Activated gamma-delta T cell (primary cell): Measurements from ENCODE around the gene COL6A3.

Experiments used
- DNase-seq: peaks from one replicate; lab custom pipeline; 2025; lab: John Stamatoyannopoulos, UW

Gene COL6A3

GRCh38 chr2:237296756-237297155, 117.2 kb downstream of the COL6A3 start:
- no peak for DNase-seq

- DNase-seq: no peak
Observed at GRCh38 chr2:237295889-237296480, 118.0 kb downstream of the COL6A3 start.

GRCh38 chr2:237294460-237294859, 119.5 kb downstream of the COL6A3 start:
- DNase-seq: no peak

GRCh38 chr2:237293978-237294377, 120.0 kb downstream of the COL6A3 start:
- no peak for DNase-seq

- DNase-seq: no peak
Observed at GRCh38 chr2:237291138-237291792, 122.7 kb downstream of the COL6A3 start.

DNA sequence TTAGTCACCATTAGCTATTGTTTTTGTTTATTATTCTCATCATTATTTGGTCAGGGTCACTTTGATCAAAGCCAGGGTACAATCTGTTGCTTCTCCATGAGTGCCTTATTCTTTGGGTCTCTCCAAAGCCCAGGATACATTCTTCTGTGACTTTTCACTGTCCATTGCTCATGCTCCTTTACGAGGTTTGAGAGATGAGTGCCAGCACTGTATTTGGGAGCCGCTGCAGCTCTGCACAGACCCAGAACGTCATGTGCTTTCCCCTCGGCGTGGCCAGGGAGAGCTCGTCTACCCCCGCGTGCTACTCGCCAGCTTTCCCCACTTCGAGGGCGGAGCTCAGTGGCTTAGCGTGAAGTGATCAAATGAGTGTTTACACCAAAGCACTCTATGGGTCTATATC, 123.7 kb downstream of the COL6A3 start:
- no peak for DNase-seq

DNA sequence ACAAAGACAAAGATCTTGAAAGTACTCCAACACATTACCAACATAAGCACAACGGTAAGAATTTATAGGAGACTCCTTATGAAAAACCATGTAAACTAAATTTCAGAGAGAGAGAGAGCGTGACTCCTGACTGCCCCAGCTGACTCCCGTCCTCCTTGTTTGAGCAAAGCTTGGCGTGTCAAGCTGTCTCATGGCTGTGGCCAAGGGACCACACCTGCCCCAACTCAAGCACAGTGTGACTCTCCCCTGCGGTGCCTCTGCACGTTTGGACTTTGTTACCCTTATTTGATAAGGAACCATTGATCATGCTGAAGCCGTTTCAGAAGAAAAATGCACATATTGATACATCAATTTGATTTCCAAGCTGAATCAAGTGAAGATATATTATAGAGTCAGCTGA, 124.8 kb downstream of the COL6A3 start:
- DNase-seq: no peak

- DNase-seq: no peak
Observed at GRCh38 chr2:237287872-237288271, 126.1 kb downstream of the COL6A3 start.

DNA sequence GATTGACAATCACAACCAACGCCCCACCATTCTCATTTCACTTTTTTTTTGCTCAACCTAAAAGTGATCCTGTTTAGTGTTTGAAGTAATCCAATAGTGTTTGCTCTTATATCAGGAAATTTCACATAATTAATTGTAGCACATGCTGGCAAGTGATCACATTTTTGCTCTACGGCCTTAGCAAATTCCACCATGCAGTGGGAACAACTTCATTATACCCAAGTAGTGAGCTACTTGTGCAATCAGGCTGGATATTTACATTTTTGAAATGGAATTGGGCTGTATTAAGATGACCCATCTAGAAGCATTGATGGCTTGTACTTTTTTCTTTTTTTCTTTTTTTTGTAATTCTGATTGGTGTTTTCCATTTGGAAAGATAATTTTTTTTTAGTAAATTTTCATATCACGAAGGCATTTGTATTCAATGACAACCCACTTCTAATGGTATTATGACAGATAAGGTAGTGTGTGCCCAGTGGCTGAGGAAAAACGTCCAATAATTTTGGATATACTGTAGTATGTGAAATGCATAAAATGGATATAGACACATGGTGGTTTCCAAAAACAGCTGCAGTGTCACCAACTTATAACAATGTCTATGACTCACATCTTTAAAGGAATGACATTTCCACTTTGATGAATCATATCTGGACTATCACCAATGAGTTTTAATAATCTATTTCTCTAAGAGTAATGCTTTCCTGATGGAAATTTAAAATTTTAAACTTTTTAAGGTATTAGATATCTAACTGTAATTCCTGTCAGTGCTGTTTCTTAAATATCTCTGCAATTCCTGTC, 130.6 kb downstream of the COL6A3 start:
- no peak for DNase-seq

GRCh38 chr2:237282568-237283128, 131.3 kb downstream of the COL6A3 start:
- no peak for DNase-seq

DNA sequence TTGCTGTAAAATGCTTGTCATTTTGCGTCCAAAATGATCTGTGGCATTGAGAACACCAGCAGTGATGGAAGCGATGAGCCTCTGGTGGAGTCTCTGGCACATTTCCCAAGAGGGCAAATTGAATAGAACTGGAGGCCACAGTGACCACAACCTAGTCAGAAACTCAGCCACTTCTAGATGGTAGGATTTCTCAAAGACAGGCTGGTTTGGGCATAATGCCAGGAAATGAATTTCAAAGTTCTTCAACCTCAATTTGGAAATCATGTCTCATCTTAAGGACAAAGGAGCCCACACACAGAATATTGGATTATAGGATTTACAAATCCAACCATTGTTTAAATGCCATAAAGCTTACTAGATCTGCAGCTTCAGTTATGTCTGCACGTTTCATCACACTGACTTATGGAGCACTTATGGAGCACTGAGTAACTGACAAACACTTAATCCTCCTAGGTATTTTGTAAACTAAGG, 132.1 kb downstream of the COL6A3 start:
- DNase-seq: no peak

- DNase-seq: no peak
Observed at GRCh38 chr2:237280939-237281338, 133.0 kb downstream of the COL6A3 start.

DNA sequence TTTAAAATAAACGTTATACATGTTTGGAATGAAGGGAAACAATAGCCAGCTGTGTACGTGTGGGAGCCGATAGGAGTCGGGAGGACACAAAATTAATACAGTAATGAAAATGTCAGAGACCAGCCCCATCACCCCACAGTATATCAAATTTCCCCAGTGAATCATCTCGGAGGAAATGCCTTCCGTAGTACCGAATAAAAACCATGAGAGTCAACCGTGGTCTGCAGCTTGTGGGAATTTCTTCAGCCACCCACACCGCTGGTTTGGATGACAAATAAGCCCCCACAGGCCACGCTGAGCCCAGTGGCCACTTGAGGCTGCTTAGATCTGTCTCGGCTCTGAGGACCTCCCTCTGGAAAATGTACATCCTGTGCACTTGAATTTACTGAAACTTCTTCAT, 133.7 kb downstream of the COL6A3 start:
- no peak for DNase-seq

GRCh38 chr2:237279012-237279768, 134.8 kb downstream of the COL6A3 start:
- no peak for DNase-seq

DNA sequence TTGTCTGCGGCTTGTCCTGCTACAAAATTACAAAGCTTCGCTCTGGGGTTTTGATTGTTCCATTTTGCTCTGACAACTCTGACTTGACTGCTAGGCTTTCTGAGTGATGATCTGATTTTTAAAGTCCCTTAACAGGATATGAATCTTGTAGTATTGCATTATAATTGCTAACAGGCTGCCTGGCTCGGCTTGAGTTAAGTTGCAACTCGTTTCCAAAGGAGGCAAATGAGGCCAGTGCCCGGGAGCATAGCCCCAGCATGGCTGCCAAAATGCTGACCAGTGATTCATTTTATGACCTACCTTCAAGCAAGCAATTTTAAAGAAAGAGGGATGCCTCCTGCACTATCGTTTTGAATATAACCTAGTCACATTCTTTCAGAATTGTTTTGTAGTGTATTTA, 135.4 kb downstream of the COL6A3 start:
- no peak for DNase-seq

GRCh38 chr2:237276716-237277490, 137.1 kb downstream of the COL6A3 start:
- no peak for DNase-seq
